HG03159 (cell line): ENCODE results near the gene ADA.
"Not testable (repeated sequence)": the region's sequence is repeated elsewhere in the genome, so short reads cannot be mapped to it uniquely, and the experiment has no call there.

Experiments used
- ATAC-seq: cut with Tn5 transposase; IDR thresholded peaks from one replicate; pipeline ENCODE4 v1.9.1; 2021; ENCODE audit warnings: mild to moderate bottlenecking, moderate library complexity; ENCODE audit not compliant: unreplicated experiment

Gene ADA

GRCh38 chr20:44601236-44601671 lies 50.2 kb downstream of the ADA start:
- ATAC-seq, result no peak

DNA sequence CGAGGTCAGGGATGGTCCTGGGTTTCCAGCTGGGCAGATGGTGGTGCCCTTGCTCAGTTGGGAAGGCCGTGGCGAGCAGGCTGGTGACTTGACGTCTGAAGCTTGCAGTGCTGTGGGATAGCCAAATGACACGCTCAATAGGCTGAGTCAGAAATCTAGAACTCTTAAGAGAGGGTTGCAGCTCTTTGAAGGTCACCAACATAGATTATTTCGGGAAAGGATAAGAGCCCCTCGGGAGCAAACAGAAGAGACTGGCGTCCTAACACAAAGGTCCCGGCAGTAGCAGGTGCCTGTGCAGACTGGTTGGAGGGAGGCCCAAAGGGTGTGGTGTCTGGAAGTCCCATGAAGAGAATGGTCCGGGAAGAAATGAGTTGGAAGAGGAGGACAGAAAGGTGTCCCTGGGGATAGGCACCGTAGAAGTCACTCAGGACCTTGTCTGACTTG lies 50.7 kb downstream of the ADA start:
- no peak for ATAC-seq

DNA sequence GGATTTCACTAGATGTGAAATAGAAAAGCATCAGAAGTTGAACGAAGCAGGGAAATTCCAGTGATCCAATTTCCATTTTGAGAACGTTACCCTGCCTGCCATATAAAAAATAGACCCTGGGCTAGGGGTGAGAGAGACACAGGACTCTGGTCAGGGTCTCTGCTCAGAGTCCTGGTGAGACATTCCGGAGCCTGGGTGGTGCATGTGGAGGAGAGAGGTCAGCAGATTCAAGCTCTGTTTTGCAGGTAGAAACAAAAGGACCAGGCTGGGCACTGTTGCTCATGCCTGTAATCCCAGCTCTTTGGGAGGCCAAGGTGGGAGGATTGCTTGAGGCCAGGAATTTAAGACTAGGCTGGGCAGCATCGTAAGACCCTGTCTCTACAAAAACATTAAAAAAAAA lies 51.2 kb downstream of the ADA start:
- no peak for ATAC-seq

DNA sequence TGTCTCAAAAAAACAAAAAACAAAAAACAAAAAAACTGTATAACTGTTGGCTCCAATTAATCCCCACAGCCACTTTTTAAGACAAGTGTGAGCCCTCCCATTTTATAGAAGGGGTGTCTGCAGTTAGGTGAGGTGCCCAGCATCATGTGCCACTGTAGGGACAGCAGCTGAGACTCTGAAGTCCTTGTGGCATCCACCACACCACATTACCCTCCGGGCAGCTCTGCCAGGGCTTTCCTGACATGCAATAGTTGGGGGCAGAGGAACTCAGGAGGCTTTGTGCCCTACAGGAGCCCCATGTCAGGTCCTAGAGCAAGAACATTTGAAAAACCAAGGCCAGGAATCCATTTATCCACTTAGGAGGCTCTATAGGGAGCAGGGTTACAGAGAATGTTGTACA lies 51.8 kb downstream of the ADA start:
- no peak for ATAC-seq

GRCh38 chr20:44598423-44599305 lies 52.8 kb downstream of the ADA start:
- no peak for ATAC-seq

DNA sequence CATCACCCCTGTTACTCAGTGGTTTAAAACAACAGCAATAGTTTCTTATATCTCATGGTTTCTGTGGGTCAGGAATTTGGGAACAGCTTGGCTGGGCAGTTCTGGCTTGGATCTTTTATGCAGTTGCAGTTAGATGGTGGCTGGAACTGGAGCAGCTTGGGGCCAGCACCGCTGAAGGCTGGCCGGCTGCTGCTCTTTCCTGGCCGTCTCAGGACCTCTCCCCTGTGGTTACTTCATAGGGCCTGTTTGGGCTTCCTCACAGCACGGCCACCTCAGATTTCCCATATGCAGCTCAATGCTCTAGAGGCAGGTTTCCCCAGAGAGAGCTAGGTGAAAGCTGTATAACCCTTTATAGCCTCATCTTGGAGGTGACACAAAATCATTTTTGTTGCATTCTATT lies 53.6 kb downstream of the ADA start:
- ATAC-seq, result no peak

DNA sequence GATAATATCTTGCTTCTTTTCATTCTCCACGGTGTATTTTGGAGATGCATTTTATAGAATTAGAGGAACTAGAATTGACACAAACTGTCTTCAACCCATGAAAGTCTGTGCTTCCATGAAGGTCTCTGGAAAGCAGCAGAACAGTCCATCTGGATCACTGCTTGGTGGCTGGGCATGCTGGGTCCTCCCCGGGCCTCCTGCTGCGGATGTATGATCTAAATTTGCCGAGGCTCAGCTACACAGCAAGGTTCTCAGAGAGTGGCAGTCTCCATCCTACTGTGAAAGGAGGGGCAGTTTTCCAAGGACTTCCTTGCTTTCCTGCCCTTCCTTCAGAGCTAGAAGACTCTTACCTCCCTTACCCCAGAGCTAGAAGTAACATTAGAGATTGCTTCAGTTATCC lies 54.0 kb downstream of the ADA start:
- ATAC-seq, result no peak

DNA sequence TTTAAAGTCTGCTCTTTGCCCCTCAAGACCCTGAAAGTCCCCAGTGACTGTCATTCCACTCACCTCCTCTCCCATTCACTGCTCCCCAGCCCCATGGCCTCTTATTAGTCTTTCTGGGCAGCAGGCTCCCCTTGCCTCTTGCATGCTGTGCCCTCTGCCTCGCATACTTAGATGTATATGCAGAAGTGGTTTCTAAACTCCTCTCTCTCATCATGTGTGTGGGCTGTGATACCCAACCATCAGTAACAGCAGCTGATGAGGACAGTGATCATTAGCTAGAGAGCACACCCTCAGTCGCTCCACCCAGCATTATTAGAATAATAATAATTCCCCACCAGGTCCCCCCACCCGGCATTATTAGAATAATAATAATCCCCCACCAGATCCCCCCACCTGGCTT lies 54.6 kb downstream of the ADA start:
- ATAC-seq, result no peak

GRCh38 chr20:44596010-44596409 lies 55.5 kb downstream of the ADA start:
- ATAC-seq, result no peak

GRCh38 chr20:44594730-44595129 lies 56.8 kb downstream of the ADA start:
- ATAC-seq, result no peak

- no peak for ATAC-seq
Observed at GRCh38 chr20:44593751-44594150, 57.7 kb downstream of the ADA start.

GRCh38 chr20:44592366-44592765 lies 59.1 kb downstream of the ADA start:
- ATAC-seq, result no peak

GRCh38 chr20:44590980-44591778 lies 60.3 kb downstream of the ADA start:
- ATAC-seq, result no peak

DNA sequence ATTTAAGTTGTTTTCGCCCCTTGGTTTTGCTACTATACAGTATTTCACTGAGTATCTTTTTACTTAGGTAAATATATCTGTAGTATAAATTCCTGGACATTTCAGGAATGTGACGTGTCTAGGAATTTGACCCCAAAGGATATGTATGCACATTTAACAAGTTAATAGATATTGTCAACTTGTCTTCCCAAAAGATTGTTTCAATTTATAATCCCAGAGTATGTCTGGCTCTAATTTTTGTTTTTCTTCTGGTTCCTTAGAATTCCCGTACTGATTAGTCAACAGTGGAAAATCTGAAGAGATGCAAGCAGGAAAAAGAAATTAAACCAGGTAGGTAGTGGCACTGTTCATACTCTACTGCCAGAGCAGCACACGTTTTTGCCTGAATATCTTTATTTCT lies 62.0 kb downstream of the ADA start:
- no peak for ATAC-seq

DNA sequence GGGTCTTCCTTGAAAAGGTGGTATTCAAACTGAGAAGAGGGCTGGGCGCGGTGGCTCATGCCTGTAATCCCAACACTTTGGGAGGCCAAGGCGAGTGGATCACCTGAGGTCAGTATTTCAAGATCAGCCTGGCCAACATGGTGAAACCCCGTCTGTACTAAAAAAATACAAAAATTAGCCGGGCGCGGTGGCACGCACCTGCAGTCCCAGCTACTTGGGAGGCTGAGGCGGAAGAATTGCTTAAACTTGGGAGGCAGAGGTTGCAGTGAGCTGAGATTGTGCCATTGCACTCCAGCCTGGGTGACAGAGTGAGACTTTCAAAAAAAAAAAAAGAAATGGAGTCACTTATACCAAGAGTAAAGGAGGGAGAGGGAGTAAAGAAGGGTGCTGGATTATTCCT lies 63.2 kb downstream of the ADA start:
- not testable (repeated sequence) for ATAC-seq

DNA sequence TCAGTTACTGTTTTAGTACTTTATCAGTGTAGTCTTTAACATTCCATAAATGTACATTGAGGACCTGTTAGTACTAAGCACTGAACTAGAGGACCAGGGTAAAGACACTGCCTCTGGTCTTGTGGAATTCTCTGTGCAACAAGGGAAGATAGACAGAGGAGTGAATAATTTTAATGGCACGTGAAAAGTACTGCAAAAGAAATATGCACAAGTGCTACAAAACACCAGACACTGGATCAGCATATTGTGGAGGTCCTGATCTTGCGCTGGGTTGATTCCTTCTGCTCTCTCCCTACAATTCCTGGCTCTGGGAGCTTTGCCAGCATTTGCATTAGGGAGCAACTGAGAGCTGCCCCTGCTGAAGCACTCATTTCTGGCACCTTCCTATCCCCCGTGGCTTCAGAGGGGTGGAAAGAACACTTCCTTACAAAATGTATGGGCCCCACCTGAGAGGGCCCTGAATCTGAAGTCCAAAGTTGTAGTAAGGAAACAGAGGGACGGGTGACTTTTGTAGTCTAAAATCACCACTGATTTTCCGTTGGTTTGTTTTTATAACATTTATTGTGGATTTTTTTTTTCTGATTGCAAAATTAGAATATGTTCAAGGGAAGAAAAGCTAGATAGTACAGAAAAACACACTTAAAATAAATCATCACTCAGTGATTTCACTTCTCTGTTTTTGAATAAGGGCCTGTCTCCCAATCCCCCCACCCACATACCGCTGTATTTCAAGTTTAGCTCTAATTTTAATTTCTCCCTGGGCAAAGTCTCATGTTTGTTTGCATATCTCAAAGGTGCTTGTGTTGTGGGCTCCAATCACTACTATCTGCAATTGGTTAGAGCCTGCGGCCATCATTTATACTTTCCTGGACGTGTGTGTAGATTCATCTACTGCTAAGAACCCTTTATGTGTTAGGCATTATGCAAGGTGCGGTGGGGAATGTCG lies 64.2 kb downstream of the ADA start:
- no peak for ATAC-seq

- peak; percentile 69 for ATAC-seq
Observed at GRCh38 chr20:44586289-44586911, 65.1 kb downstream of the ADA start.

DNA sequence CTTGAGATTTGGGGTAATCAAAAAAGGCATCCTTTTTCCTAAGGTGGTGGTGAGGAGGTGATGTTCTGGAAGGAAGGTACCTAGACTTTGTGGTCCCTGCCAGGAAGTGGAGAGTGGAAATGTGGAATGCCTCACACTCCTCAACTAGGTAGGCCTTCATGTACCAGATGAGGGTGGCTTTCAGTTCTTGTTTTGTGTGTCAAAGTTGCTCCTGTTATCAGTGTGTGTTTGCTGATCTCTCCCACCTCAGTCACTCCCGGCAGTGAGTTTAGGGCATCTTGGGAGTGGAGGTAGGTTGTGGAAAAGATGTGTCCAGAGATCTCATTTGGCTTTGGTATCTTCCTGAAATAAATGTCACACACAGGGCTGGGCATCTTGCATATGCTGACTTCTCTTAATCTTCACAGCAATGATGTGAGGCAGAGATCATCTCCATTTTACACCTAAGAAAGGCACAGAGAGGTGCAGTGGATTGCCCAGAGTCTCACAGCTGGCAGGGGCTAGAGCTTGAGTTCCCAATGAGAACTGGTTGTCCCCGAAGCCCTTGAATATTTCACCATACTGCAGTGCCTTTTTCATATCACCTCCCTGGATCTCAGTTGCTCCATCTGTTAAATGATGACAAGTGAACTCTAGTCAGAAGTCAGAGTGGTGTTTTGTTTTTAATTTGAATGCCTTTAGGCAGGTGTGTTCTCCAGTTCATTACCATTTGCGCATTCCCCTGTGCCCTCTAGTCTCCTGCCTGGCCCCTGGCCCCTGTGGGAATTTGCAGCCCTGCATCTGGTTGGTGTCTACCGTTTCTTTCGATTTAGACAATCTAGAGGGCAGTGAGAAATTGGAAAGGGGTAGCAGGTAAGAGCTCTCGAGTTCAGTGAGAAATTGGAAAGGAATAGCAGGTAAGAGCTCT lies 66.2 kb downstream of the ADA start:
- ATAC-seq, result no peak

DNA sequence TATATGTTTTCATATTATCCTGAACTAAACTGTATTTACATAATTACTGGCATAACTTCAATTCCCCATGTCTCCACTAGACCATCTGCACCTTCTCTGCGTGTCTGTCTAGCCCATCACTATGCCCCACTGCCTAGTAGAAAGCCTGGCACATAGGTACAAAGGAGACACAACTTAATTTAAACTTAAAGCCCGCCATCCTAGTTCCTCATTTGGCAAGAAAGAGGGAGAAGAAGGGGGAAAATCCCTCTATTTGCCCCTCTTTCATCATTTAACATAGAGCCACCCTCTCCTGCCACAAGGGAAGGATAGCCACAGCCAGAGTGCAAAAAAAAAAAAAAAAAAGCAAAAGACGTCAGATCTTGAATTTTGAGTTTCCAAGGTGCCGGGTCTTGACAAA lies 67.3 kb downstream of the ADA start:
- ATAC-seq, result no peak
